ENCODE measurements around the gene STARD8.

Gene STARD8

DNA sequence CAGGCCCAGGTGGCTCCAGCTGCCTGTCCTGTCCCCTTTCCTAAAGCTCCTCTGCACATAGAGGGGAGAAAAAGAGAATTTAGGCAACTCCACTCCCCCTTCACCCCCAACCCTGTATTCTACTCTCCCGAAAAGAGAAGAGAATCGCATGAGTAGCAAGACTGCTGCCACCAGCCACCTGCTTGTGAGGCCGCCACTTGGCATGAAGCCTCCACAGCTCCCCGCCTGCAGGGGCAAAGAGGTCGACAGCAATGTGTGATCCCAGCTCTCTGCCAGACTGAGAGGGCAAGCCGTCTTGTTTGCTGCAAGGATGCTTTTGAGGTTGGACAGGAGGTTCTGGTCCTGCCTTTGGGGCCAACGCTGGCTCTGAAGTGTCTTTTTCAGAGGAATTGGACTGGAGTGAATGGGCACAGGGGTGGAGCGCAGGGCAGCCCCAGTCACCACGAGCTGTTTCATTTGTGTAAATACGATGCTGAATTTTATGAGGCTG lies 77.1 kb downstream of the STARD8 start:
- in situ Hi-C loops (cut with HindIII; ENCODE audit: low pct_ligation_motif_present, low sequenced_read_pairs): no loop called here
- no peak for DNase-seq
- Histone ChIP-seq H3K36me3 (replicated peaks) (no peaks in the 10 kb centered on the region), H3K27me3 (replicated peaks) (no peaks in the 10 kb centered on the region), H3K4me3 (ENCODE audit: low read depth, low read length) (no peak overlapping the region), H3K27ac (no peak overlapping the region)
- TF ChIP-seq, protein P1, sequence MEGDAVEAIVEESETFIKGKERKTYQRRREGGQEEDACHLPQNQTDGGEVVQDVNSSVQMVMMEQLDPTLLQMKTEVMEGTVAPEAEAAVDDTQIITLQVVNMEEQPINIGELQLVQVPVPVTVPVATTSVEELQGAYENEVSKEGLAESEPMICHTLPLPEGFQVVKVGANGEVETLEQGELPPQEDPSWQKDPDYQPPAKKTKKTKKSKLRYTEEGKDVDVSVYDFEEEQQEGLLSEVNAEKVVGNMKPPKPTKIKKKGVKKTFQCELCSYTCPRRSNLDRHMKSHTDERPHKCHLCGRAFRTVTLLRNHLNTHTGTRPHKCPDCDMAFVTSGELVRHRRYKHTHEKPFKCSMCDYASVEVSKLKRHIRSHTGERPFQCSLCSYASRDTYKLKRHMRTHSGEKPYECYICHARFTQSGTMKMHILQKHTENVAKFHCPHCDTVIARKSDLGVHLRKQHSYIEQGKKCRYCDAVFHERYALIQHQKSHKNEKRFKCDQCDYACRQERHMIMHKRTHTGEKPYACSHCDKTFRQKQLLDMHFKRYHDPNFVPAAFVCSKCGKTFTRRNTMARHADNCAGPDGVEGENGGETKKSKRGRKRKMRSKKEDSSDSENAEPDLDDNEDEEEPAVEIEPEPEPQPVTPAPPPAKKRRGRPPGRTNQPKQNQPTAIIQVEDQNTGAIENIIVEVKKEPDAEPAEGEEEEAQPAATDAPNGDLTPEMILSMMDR (IDR thresholded peaks at IDR 0.05; ENCODE audit: low read depth, low read length, missing control alignments): no peak

DNA sequence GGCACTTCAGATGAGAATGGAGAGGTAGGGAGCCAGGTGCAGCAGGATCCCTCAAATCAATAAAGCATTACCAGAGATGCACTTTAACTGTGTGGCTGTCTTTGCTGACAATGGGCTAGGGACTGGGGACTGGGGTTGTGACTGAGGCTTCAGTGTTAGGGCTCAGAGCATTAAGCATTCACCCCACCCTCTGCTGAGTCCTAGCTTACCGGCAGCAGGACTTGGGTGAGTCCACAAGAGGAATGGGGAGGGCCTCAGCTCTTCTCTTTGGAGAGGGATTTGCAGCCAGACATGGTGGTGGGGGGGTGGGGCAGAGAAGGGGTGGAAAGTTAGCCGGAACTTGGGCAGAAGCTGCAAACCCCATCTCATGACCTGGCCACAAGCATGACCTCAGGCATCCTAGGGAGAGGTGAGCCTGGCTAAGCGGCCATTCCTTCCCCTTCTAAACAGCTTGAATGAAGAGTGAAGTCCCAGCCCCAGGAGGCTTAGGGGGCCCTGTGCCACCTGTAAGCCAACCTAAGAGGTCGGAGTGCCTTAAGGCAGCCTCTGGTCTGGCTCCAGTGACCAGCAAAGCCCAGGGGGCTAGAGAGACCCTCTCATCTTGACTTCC lies 78.4 kb downstream of the STARD8 start:
- H3K27me3 ChIP-seq (replicated peaks): no peaks in the 10 kb centered on the region
- no peak overlapping the region for H3K4me3 ChIP-seq (ENCODE audit: low read depth, low read length)
- in situ Hi-C loops (cut with HindIII; ENCODE audit: low pct_ligation_motif_present, low sequenced_read_pairs): no loop called here
- H3K27ac ChIP-seq: no peak overlapping the region
- TF ChIP-seq, protein P1 (IDR thresholded peaks at IDR 0.05; ENCODE audit: low read depth, low read length, missing control alignments): no peak
- no peaks in the 10 kb centered on the region for H3K36me3 ChIP-seq (replicated peaks)
- DNase-seq: no peak

DNA sequence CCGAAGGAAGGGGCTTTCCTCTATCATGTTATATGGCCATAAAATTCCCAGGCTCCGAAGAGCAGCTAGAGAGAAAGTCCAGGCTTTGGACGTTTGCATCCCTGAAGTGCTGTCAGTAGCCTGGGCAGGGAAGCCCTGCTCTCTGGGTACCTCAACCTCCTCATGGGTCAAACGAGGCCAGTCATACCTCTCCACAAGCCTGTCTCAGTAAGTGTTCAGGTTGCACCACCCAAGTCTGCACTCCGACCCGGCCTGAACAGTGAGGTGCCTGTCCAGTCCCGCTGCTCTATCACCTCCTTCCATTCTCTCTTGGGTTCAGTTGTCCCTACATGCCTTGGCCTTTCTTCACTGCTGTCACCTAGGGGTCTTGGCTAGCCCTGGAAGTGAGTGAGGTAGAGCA lies 78.9 kb downstream of the STARD8 start:
- TF ChIP-seq, protein P1 (IDR thresholded peaks at IDR 0.05; ENCODE audit: low read depth, low read length, missing control alignments): no peak
- in situ Hi-C loops (cut with HindIII; ENCODE audit: low pct_ligation_motif_present, low sequenced_read_pairs): no loop called here
- DNase-seq: no peak
- Histone ChIP-seq H3K27me3 (replicated peaks) (no peaks in the 10 kb centered on the region), H3K27ac (no peak overlapping the region), H3K4me3 (ENCODE audit: low read depth, low read length) (no peak overlapping the region), H3K36me3 (replicated peaks) (no peaks in the 10 kb centered on the region)

DNA sequence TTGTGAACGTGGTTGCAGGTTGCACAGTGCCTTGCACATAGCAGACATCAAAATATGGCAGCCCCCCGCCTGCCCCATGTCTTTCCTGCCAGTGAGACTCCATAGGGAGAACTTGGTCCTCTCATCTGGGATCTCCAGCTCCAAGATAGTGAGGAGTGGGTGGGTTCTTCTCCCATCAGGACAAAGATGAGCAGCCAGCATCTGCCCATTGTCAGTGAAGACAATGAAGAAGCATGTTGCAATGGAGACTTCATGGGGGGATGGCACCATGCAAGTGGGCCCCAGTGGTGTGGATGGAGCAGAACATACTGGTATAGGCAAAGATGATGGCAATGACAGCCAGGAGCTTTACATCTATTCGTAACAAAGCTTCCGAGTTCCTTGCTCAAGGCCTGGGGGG lies 80.2 kb downstream of the STARD8 start:
- Histone ChIP-seq H3K27me3 (replicated peaks) (no peaks in the 10 kb centered on the region), H3K36me3 (replicated peaks) (no peaks in the 10 kb centered on the region), H3K27ac (no peak overlapping the region), H3K4me3 (ENCODE audit: low read depth, low read length) (no peak overlapping the region)
- TF ChIP-seq, protein P1 (IDR thresholded peaks at IDR 0.05; ENCODE audit: low read depth, low read length, missing control alignments): no peak
- in situ Hi-C loops (cut with HindIII; ENCODE audit: low pct_ligation_motif_present, low sequenced_read_pairs): no loop called here
- DNase-seq: no peak

DNA sequence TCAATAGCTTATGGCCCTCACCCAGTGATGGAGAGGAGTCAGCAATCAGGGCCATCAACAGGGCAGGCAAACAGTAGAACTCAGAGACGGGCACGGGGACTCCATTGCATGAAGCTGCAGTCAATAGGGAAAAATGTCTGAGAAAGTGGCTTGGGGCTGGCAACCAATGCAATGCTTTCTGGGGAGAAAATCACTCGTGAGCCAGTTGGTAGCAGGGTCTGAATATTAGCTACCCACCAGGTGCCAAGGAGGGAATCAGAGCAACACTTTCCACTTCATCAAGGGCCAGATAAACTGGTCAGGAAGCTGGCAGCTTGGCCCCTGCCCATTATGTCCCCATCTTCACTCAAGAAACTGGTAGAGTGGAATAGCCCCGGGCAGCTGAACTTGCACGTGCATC lies 80.7 kb downstream of the STARD8 start:
- Histone ChIP-seq H3K4me3 (ENCODE audit: low read depth, low read length) (no peak overlapping the region), H3K36me3 (replicated peaks) (no peaks in the 10 kb centered on the region), H3K27me3 (replicated peaks) (no peaks in the 10 kb centered on the region), H3K27ac (no peak overlapping the region)
- TF ChIP-seq, protein P1 (IDR thresholded peaks at IDR 0.05; ENCODE audit: low read depth, low read length, missing control alignments): no peak
- DNase-seq: no peak
- in situ Hi-C loops (cut with HindIII; ENCODE audit: low pct_ligation_motif_present, low sequenced_read_pairs): no loop called here

DNA sequence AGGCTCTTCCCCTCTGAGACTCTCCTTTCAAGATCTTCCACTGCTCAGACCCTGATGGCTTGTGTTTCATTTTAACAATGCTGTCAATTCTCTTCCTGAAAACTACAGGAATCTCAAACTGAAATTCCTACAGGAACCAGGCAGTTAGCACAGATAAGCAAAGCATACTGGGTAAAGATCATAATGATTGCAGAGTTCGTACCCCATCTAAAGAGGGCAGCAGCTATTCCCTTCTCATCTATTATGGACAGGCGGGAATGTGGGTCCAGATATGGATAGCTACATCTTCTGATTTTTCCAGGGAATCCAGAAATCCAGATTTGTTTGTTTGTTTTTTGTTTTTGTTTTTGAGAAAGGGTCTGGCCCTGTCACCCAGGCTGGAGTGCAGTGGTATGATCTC lies 83.8 kb downstream of the STARD8 start:
- Histone ChIP-seq H3K4me3 (ENCODE audit: low read depth, low read length) (no peak overlapping the region), H3K27ac (no peak overlapping the region), H3K27me3 (replicated peaks) (no peaks in the 10 kb centered on the region), H3K36me3 (replicated peaks) (no peaks in the 10 kb centered on the region)
- DNase-seq: no peak
- TF ChIP-seq, protein P1 (IDR thresholded peaks at IDR 0.05; ENCODE audit: low read depth, low read length, missing control alignments): no peak
- in situ Hi-C loops (cut with HindIII; ENCODE audit: low pct_ligation_motif_present, low sequenced_read_pairs): no loop called here

Data from brain microvascular endothelial cell (primary cell).